ENCODE measurements around the gene PSD. TPM values are rescaled to one million over a fixed set of nuclear protein-coding genes. Genes with fewer than 3 reads are reported as not detected.
A peak's percentile ranks its signal among the peaks of the same experiment; 100 is the strongest.

PSD gene
- total RNA-seq, 2 experiments from 2014 or later: 9.3 to 10.4 TPM

- no peak for TF ChIP-seq CTCF (IDR thresholded peaks at IDR 0.05)
Observed at GRCh38 chr10:102375250-102375649, 43.3 kb downstream of the PSD start.

GRCh38 chr10:102371295-102371694 is 47.3 kb downstream of the PSD start:
- ATAC-seq (no peak), DNase-seq (no peak)
- Mint-ChIP-seq H3K4me1 (ENCODE audit: low read depth) (no peaks in the 10 kb centered on the region), H3K9me3 (no peaks in the 10 kb centered on the region), H3K4me3 (no peak overlapping the region), H3K27ac (no peak overlapping the region), H3K27me3 (no peaks in the 10 kb centered on the region), H3K36me3 (ENCODE audit: low read depth) (peaks cover 45% of the 10 kb centered on the region)
- intact Hi-C loops (cut with micrococcal nuclease): no loop called here
- POLR2A ChIA-PET: interaction anchor here (1.1 kb wide), 1 partner anchor 145 kb away, joined by 3 read pairs; no protein-coding TSS in a partner anchor
- CTCF ChIA-PET: interaction anchor here (1.3 to 8.7 kb wide), 4 partner anchors 12 to 141 kb away, joined by 3 to 73 read pairs (median 14); no protein-coding TSS in a partner anchor
- TF ChIP-seq CTCF (IDR thresholded peaks at IDR 0.05): no peak

More at GRCh38 chr10:102375250-102375649, 43.3 kb downstream of the PSD start:
- DNase-seq (no peak), ATAC-seq (no peak)
- intact Hi-C loops (cut with micrococcal nuclease): no loop called here
- Mint-ChIP-seq H3K4me3 (no peak overlapping the region), H3K4me1 (ENCODE audit: low read depth) (no peaks in the 10 kb centered on the region), H3K36me3 (ENCODE audit: low read depth) (peaks cover 26% of the 10 kb centered on the region), H3K27ac (no peak overlapping the region), H3K27me3 (no peaks in the 10 kb centered on the region), H3K9me3 (no peaks in the 10 kb centered on the region)
- ChIA-PET CTCF (interaction anchor here (0.7 to 8.7 kb wide), 3 partner anchors 22 to 146 kb away, joined by 3 to 73 read pairs (median 10); no protein-coding TSS in a partner anchor), POLR2A (interaction anchor here (1.4 kb wide), 1 partner anchor 149 kb away, joined by 3 read pairs; the partner anchor contains the start of gene ELOVL3)

- H3K9me3 Mint-ChIP-seq: no peaks in the 10 kb centered on the region
- intact Hi-C loops (cut with micrococcal nuclease): no loop called here
- TF ChIP-seq CTCF (IDR thresholded peaks at IDR 0.05): no peak
- CTCF ChIA-PET: interaction anchor here (1.5 to 8.7 kb wide), 3 partner anchors 15 to 138 kb away, joined by 3 to 73 read pairs (median 15); no protein-coding TSS in a partner anchor
- H3K27me3 Mint-ChIP-seq: no peaks in the 10 kb centered on the region
- DNase-seq: no peak
- no peak overlapping the region for H3K4me3 Mint-ChIP-seq
- POLR2A ChIA-PET: no interaction called here
- H3K4me1 Mint-ChIP-seq (ENCODE audit: low read depth): no peaks in the 10 kb centered on the region
- peaks cover 49% of the 10 kb centered on the region for H3K36me3 Mint-ChIP-seq (ENCODE audit: low read depth)
- no peak overlapping the region for H3K27ac Mint-ChIP-seq
- no peak for ATAC-seq
Observed at GRCh38 chr10:102368077-102368476, 50.5 kb downstream of the PSD start.

GRCh38 chr10:102367441-102367840 is 51.1 kb downstream of the PSD start:
- no peaks in the 10 kb centered on the region for H3K4me1 Mint-ChIP-seq (ENCODE audit: low read depth)
- CTCF ChIA-PET: interaction anchor here (2.3 kb wide), 1 partner anchor 137 kb away, joined by 15 read pairs; no protein-coding TSS in a partner anchor
- intact Hi-C loops (cut with micrococcal nuclease): no loop called here
- no peak overlapping the region for H3K4me3 Mint-ChIP-seq
- no peaks in the 10 kb centered on the region for H3K27me3 Mint-ChIP-seq
- no peak overlapping the region for H3K27ac Mint-ChIP-seq
- no peak for TF ChIP-seq CTCF (IDR thresholded peaks at IDR 0.05)
- no peaks in the 10 kb centered on the region for H3K9me3 Mint-ChIP-seq
- no peak for DNase-seq
- POLR2A ChIA-PET: no interaction called here
- peaks cover 55% of the 10 kb centered on the region for H3K36me3 Mint-ChIP-seq (ENCODE audit: low read depth)
- no peak for ATAC-seq

GRCh38 chr10:102358712-102359382 is 59.7 kb downstream of the PSD start:
- no peak for TF ChIP-seq CTCF (IDR thresholded peaks at IDR 0.05)
- POLR2A ChIA-PET: interaction anchor here (1.5 kb wide), 1 partner anchor 40 kb away, joined by 3 read pairs; no protein-coding TSS in a partner anchor
- Mint-ChIP-seq H3K9me3 (no peaks in the 10 kb centered on the region), H3K27ac (peak overlapping the region; percentile 53), H3K4me3 (no peak overlapping the region), H3K27me3 (no peaks in the 10 kb centered on the region), H3K36me3 (ENCODE audit: low read depth) (peaks cover 41% of the 10 kb centered on the region), H3K4me1 (ENCODE audit: low read depth) (peaks cover 7% of the 10 kb centered on the region)
- CTCF ChIA-PET: interaction anchor here (1.2 to 26.1 kb wide), 7 partner anchors 8 to 225 kb away, joined by 3 to 886 read pairs (median 4); partner anchors contain the start of genes ELOVL3 and PITX3
- DNase-seq: peak; percentile 22
- peak; percentile 77 for ATAC-seq
- intact Hi-C loops (cut with micrococcal nuclease): no loop called here
